ENCODE data around the gene SLC16A10. TPM values are rescaled to one million over a fixed set of nuclear protein-coding genes. Genes with fewer than 3 reads are reported as not detected.
A peak's percentile ranks its signal among the peaks of the same experiment; 100 is the strongest.

Gene SLC16A10
- total RNA-seq, 4 donors from 2014 or later, result 1.1 to 70.5 (median 19.6) TPM

DNA sequence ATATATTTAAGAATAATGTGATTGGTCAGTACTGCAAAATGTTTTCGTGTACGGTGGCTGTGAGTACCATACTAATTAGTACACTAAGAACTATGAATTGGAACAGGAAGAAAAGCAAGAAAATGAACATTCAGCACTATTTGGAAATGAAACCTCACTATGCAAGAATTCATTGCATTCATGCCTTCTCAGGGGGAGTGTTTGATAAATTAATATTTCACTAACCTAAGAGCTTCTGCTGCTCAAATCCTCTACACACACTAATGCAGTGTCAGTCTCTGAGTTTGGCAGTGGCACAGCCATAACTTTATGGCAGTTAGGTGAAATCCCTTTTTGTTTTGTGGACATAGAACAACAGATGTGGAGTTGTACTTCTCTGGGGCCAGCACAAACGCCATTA, 60.1 kb downstream of the SLC16A10 start:
- TF ChIP-seq, protein P1, sequence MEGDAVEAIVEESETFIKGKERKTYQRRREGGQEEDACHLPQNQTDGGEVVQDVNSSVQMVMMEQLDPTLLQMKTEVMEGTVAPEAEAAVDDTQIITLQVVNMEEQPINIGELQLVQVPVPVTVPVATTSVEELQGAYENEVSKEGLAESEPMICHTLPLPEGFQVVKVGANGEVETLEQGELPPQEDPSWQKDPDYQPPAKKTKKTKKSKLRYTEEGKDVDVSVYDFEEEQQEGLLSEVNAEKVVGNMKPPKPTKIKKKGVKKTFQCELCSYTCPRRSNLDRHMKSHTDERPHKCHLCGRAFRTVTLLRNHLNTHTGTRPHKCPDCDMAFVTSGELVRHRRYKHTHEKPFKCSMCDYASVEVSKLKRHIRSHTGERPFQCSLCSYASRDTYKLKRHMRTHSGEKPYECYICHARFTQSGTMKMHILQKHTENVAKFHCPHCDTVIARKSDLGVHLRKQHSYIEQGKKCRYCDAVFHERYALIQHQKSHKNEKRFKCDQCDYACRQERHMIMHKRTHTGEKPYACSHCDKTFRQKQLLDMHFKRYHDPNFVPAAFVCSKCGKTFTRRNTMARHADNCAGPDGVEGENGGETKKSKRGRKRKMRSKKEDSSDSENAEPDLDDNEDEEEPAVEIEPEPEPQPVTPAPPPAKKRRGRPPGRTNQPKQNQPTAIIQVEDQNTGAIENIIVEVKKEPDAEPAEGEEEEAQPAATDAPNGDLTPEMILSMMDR (IDR thresholded peaks at IDR 0.05), result no peak
- ATAC-seq (ENCODE audit: low FRiP score), result peak; percentile 28
- DNase-seq (ENCODE audit: low spot score), result no peak

DNA sequence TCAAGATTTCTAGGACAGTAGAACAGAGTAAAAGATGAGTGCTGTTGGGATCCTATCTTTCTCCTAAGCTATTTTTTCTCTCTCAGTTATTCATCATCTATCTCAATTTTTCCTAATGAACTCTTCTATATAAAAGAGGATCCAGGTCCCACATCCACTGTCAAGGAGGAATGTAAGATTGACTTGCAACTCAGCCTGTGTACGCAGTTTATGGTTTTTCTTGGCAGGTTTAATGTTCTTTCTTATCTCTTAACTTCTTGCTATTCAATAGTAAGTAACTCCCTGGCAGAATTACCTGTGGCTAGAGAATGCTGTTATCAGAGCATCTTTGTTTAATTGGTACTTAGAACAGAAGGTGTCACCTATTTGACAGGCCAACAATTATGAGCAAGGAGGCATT, 60.8 kb downstream of the SLC16A10 start:
- TF ChIP-seq, protein P1 (IDR thresholded peaks at IDR 0.05), result no peak
- DNase-seq (ENCODE audit: low spot score) (no peak), ATAC-seq (ENCODE audit: low FRiP score) (no peak)

DNA sequence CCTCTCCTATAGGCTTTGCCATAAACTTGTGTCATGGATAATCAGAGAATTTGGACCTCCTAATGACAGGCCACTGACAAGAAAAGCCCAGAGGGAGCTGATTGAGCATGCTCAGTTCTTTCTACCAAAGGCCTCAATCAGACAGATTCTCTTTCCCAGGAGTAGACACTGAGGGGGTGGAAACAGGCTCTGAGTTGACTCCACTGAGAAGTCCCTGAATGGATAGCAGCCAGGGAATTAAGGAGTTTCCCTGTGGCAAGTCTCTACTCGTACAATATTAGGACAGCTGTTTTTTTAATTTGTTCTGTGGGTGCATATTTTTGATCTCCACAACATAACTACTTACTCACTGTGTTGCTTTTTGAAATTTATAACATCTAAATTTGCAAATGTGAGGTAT, 63.3 kb downstream of the SLC16A10 start:
- DNase-seq (ENCODE audit: low spot score) (no peak), ATAC-seq (ENCODE audit: low FRiP score) (no peak)
- TF ChIP-seq, protein P1 (IDR thresholded peaks at IDR 0.05), result no peak

DNA sequence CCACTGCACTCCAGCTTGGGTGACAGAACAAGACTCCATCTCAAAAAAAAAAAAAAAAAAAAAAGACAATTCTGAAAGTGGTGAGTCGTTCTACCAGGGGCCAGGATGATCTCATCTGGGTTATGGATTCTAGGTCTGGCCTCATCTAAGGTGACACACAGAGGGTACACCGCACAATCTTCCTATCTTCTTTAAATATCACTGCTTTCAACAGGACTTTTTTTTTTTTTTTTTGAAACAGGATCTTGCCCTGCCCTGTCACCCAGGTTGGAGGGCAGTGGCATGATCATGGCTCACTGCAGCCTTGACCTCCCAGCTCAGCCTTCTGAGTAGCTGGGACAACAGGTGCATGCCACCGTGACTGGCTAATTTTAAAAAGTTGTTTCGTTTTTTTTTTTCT, 67.7 kb downstream of the SLC16A10 start:
- ATAC-seq (ENCODE audit: low FRiP score) (no peak), DNase-seq (ENCODE audit: low spot score) (no peak)
- TF ChIP-seq, protein P1 (IDR thresholded peaks at IDR 0.05), result no peak

DNA sequence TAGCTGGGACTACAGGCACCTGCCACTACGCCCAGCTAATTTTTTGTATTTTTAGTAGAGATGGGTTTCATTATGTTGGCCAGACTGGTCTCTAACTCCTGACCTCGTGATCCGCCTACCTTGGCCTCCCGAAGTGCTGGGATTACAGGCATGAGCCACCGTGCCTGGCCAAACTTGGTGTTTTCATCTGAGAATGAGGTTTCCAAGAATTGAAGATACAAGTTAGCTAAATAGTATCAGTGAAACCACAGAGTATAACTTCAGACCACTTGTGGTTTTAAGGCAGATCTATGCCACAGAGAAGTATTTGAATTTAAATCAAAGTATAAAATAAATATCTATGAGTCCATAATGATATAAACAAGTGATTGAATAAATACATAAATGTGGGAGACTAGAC, 70.1 kb downstream of the SLC16A10 start:
- TF ChIP-seq, protein P1 (IDR thresholded peaks at IDR 0.05), result no peak
- ATAC-seq (ENCODE audit: low FRiP score) (no peak), DNase-seq (ENCODE audit: low spot score) (no peak)

DNA sequence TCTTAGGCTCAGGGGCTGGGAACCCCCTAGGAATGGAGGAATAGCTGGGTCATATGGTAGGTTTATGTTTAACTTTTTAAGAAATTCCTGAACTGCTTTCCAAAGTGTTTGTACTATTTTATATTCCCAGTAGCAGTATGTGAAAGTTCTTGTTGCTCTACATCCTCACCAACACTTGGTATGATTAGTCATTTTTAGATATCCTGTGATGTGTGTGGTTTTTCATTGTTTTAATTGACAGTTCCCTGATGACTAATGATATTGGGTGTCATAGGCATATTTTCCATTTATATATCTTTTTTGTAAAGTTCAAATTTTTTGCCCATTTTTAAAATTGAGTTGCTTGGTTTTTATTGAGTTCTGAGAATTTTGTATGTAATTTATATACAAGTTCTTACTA, 72.3 kb downstream of the SLC16A10 start:
- TF ChIP-seq, protein P1 (IDR thresholded peaks at IDR 0.05), result no peak
- no peak for DNase-seq (ENCODE audit: low spot score)
- ATAC-seq (ENCODE audit: low FRiP score), result no peak

DNA sequence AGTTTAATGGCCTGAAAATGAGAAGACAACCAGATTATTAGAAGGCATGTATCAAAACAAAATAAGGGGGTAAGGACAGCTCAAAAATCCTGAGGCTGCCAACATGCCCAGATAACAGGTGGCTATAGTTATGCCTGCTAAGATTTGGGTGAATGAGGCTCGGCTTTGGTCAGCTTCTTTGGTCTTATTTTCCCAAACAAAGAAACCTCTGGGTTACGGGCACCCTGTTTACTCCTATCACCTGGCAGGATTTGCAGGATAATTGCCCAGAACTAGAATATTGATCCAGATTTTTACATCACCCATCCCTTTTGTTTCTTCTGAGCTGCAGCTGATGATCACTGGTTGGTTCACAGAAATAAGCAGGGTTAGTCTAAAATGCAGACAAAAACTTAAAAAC, 74.3 kb downstream of the SLC16A10 start:
- no peak for ATAC-seq (ENCODE audit: low FRiP score)
- no peak for DNase-seq (ENCODE audit: low spot score)
- TF ChIP-seq, protein P1 (IDR thresholded peaks at IDR 0.05), result no peak
